Activated CD8-positive, alpha-beta memory T cell treated with anti-CD3 and anti-CD28 coated beads for 1 hour (primary cell): ENCODE results near the gene SORCS2.
A peak's percentile ranks its signal among the peaks of the same experiment; 100 is the strongest.

Experiments used
- DNase-seq, 2 donors: peaks; one replicate each; pipeline ENCODE4 v3.0.0-alpha.2; 2020; ENCODE audit warnings: low read depth in 1 of 2; ENCODE audit errors: extremely low read depth in 1 of 2

The SORCS2 gene

GRCh38 chr4:7761720-7762119 is 569.4 kb downstream of the SORCS2 start:
- DNase-seq = peak in 1 of 2 donors; percentile 33

- DNase-seq = no peak
Measured at GRCh38 chr4:7762376-7763030, 570.2 kb downstream of the SORCS2 start.

- no peak for DNase-seq
Measured at GRCh38 chr4:7763106-7763505, 570.8 kb downstream of the SORCS2 start.

GRCh38 chr4:7763788-7764187 is 571.5 kb downstream of the SORCS2 start:
- no peak for DNase-seq

- no peak for DNase-seq
Measured at GRCh38 chr4:7764466-7764865, 572.1 kb downstream of the SORCS2 start.

- DNase-seq = no peak
Measured at GRCh38 chr4:7765666-7766065, 573.3 kb downstream of the SORCS2 start.

- no peak for DNase-seq
Measured at GRCh38 chr4:7766086-7766485, 573.7 kb downstream of the SORCS2 start.

GRCh38 chr4:7766661-7767345 is 574.5 kb downstream of the SORCS2 start:
- DNase-seq = no peak

GRCh38 chr4:7767526-7767925 is 575.2 kb downstream of the SORCS2 start:
- DNase-seq = no peak

- DNase-seq = no peak
Measured at GRCh38 chr4:7767966-7768365, 575.6 kb downstream of the SORCS2 start.

GRCh38 chr4:7768736-7769135 is 576.4 kb downstream of the SORCS2 start:
- no peak for DNase-seq

GRCh38 chr4:7769396-7770223 is 577.3 kb downstream of the SORCS2 start:
- no peak for DNase-seq

- no peak for DNase-seq
Measured at GRCh38 chr4:7770224-7771050, 578.1 kb downstream of the SORCS2 start.

GRCh38 chr4:7771056-7771455 is 578.7 kb downstream of the SORCS2 start:
- no peak for DNase-seq

GRCh38 chr4:7771541-7772507 is 579.5 kb downstream of the SORCS2 start:
- DNase-seq = no peak

GRCh38 chr4:7772711-7773385 is 580.5 kb downstream of the SORCS2 start:
- no peak for DNase-seq

- DNase-seq = no peak
Measured at GRCh38 chr4:7773401-7774180, 581.3 kb downstream of the SORCS2 start.
